Gastroesophageal sphincter (tissue), 4 donors: ENCODE data around the gene STIM2. TPM values are rescaled to one million over a fixed set of nuclear protein-coding genes. Genes with fewer than 3 reads are reported as not detected.

Experiments
- ATAC-seq: fragments of 150-250 bp; one replicate; pipeline ENCODE4 v1.9.1; 2016; ENCODE audit warnings: mild to moderate bottlenecking, moderate library complexity
- H3K27ac ChIP-seq, 4 donors: fragments of 200-600 bp; sonication (generic) in 3 of 4; 1 replicate in 3 of 4; 2 replicates in 1 of 4; pipeline ENCODE4 v1.5.1; 2016 to 2019
- H3K27me3 ChIP-seq: fragments of 200-600 bp; sonication (generic); one replicate; pipeline ENCODE4 v1.5.1; 2019
- H3K36me3 ChIP-seq, 2 donors: fragments of 200-600 bp; sonication (generic); one replicate each; pipeline ENCODE4 v1.5.1; 2019; ENCODE audit warnings: control low read depth in 1 of 2
- H3K4me1 ChIP-seq, 3 donors: fragments of 200-600 bp; sonication (generic); 1 replicate in 2 of 3; 2 replicates in 1 of 3; pipeline ENCODE4 v1.5.1; 2016 to 2019; ENCODE audit warnings: control low read depth in 2 of 3
- H3K4me3 ChIP-seq, 2 donors: fragments of 200-600 bp; sonication (generic); one replicate each; pipeline ENCODE4 v1.5.1; 2019; ENCODE audit warnings: mild to moderate bottlenecking in 1 of 2, moderate library complexity in 1 of 2
- H3K9me3 ChIP-seq, 3 donors: fragments of 200-600 bp; sonication (generic); one replicate each; pipeline ENCODE4 v1.5.1; 2017 to 2019; ENCODE audit warnings: control low read depth in 2 of 3
- EP300 ChIP-seq: sonication (generic); formaldehyde crosslinking; IDR thresholded peaks from one replicate; pipeline ENCODE4 v1.6.1; 2017; ENCODE audit warnings: antibody characterized with exemption, mild to moderate bottlenecking
- POLR2A ChIP-seq, 2 donors: fragments of 450-650 bp; IDR thresholded peaks; one replicate each; pipeline ENCODE4 v1.6.1; 2017; ENCODE audit warnings: antibody characterized with exemption in 2 of 2, mild to moderate bottlenecking in 2 of 2, moderate library complexity in 1 of 2
- POLR2AphosphoS5 ChIP-seq: sonication (generic); formaldehyde crosslinking; IDR thresholded peaks from one replicate; pipeline ENCODE4 v1.6.1; 2017; ENCODE audit warnings: antibody characterized with exemption
- WGBS, 2 donors: methylation state at CpG; one replicate each; pipeline ENCODE4 v1.1.5; 2018; ENCODE audit warnings: low coverage in 1 of 2; 5-methylcytosine and 5-hydroxymethylcytosine counted together
- total RNA-seq, 4 donors: library from RNA; depleted of rRNA; stranded (reverse); fragments of >200 nt; gene quantifications; one replicate each; pipeline ENCODE4 v1.1.0, GENCODE V29; 2016
- TF ChIP-seq, protein P1 (sequence below), 4 experiments: fragments of 200-600 bp in 2 of 4; fragments of 450-650 bp in 2 of 4; sonication (generic) in 1 of 4; IDR thresholded peaks; one replicate each; pipeline ENCODE4 v1.5.1; 2017 to 2019; ENCODE audit warnings: antibody characterized with exemption in 4 of 4, mild to moderate bottlenecking in 2 of 4, moderate library complexity in 2 of 4

STIM2 gene
- total RNA-seq, 4 donors from 2014 or later: 8.4 to 11.6 (median 10.5) TPM

DNA sequence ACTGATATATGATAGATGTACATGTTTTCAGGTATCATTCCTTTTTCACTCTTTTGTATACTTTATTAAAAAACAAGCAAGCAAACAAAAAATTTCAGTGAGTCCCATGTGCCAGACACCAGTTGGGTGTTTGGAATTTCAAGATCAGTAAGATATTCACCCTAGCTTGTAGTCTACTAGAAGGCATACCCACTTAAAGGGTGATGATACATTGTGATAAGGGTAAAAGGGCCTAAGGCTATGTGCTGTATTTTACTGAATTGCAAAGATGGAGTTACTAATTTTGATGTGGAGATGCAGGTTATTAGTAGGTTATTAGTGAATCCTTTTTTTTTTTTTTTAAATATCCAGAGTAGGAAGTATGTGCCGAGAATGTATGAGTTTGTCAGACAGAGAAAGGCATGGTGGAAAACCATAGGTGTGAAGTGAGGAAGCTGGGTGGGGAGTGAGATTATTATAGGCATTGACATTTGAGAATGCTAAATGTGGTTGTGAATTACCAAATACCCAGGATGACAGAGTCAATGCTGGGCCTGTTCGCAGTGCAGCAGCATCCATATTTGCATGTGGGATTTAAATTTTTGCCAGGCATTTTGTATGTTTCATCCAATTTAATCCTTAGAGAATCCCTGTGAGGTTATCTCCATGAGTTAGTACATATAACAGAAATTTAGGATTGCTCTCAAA, 10.1 kb downstream of the STIM2 start:
- Histone ChIP-seq H3K27ac (no peak overlapping the region), H3K4me3 (no peak overlapping the region), H3K36me3 (no peaks in the 10 kb centered on the region), H3K9me3 (no peaks in the 10 kb centered on the region), H3K4me1 (peaks cover 0 to 13% (median 0%) of the 10 kb centered on the region in 3 donors), H3K27me3 (no peaks in the 10 kb centered on the region)
- TF ChIP-seq POLR2AphosphoS5 (no peak), POLR2A (IDR thresholded peaks at IDR 0.05) (no peak), EP300 (no peak)
- TF ChIP-seq, protein P1, sequence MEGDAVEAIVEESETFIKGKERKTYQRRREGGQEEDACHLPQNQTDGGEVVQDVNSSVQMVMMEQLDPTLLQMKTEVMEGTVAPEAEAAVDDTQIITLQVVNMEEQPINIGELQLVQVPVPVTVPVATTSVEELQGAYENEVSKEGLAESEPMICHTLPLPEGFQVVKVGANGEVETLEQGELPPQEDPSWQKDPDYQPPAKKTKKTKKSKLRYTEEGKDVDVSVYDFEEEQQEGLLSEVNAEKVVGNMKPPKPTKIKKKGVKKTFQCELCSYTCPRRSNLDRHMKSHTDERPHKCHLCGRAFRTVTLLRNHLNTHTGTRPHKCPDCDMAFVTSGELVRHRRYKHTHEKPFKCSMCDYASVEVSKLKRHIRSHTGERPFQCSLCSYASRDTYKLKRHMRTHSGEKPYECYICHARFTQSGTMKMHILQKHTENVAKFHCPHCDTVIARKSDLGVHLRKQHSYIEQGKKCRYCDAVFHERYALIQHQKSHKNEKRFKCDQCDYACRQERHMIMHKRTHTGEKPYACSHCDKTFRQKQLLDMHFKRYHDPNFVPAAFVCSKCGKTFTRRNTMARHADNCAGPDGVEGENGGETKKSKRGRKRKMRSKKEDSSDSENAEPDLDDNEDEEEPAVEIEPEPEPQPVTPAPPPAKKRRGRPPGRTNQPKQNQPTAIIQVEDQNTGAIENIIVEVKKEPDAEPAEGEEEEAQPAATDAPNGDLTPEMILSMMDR (IDR thresholded peaks at IDR 0.05): no peak
- WGBS, 2 donors: 100% methylated on average over 1 to 2 of the region's 2 CpGs
- no peak for ATAC-seq

DNA sequence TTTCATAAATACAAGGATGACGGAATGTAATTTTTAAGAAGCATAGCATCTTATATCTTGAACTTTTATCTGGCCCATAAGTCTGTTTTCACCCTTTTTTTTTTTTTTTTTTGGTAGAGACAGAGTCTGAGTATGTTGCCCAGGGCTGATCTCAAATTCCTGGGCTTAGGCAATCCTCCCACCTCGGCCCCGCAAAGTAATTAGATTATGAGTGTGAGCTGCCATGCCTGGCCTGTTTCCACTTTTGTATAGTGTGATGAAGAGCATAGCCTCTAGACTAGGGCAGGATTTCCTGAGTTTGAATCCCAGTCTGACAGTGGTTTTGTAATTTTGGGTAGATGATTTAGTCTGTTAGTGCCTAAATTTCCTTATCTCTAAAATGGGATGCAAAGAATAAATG, 11.0 kb downstream of the STIM2 start:
- Histone ChIP-seq H3K4me3 (no peak overlapping the region), H3K4me1 (peaks cover 0 to 13% (median 0%) of the 10 kb centered on the region in 3 donors), H3K36me3 (no peaks in the 10 kb centered on the region), H3K27me3 (no peaks in the 10 kb centered on the region), H3K27ac (no peak overlapping the region), H3K9me3 (no peaks in the 10 kb centered on the region)
- no peak for ATAC-seq
- WGBS, 2 donors: 50 to 63% methylated on average over 2 of the region's 3 CpGs
- TF ChIP-seq, protein P1 (IDR thresholded peaks at IDR 0.05): no peak
- TF ChIP-seq POLR2AphosphoS5 (no peak), EP300 (no peak), POLR2A (IDR thresholded peaks at IDR 0.05) (no peak)

DNA sequence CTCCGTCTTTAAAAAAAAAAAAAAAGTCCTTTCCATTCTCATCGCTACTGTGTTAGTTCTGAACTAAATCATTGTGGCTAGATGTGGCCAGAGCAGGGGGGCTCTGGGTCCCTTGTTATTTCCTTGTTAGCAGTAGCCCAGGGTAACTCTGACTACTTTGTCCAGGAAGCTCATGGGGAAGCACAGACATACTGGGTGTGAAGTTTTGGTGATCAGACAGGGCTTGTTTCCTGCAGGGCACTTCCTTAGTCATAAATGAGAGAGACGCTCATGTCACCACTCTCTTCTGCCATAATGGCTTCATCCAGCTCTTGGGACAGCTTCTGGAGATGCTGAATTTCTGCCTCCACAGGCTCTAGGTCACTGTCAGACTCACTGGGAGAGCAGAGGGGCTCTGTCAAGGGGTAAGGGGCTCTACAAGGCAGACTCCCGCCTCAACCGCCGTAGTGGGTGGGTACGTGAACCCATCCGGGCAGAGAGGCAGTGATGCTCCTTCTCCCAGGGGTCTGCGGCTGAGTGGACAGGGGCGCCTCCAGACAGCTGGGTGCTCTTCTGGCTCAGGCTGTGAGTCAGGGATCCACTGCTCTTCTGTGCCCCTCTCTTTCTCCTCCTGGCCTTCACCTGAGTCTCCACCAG, 12.9 kb downstream of the STIM2 start:
- ATAC-seq: no peak

DNA sequence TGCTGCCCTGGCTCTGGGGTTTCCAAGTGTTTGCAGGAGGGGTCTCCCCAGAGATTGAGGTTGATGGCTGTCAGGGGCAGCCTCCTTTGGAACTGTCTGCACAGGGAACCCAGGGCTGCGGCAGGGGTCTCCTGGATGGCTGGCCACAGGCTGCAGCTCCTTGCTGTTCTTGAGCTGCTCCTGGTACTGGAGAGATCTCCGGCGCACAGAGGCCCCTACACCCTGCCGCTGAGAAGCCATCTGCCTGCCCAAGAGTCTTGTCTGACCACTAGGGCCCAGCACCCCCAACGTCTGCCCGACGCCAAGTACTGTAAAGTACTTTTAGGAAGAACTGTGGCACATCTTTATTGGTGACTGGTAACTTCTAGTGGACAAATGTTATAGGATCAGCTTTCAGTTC, 13.5 kb downstream of the STIM2 start:
- Histone ChIP-seq H3K27me3 (no peaks in the 10 kb centered on the region), H3K27ac (no peak overlapping the region), H3K4me3 (no peak overlapping the region), H3K4me1 (peaks cover 0 to 13% (median 0%) of the 10 kb centered on the region in 3 donors), H3K9me3 (no peaks in the 10 kb centered on the region), H3K36me3 (no peaks in the 10 kb centered on the region)
- 76% methylated on average over 3 of the region's 7 CpGs; no CpG with 5 or more reads in 1 of the 2 donors for WGBS, 2 donors
- TF ChIP-seq POLR2A (IDR thresholded peaks at IDR 0.05) (no peak), POLR2AphosphoS5 (no peak), EP300 (no peak)
- TF ChIP-seq, protein P1 (IDR thresholded peaks at IDR 0.05): no peak
- ATAC-seq: no peak

More for the DNA sequence above, 12.9 kb downstream of the STIM2 start:
- Histone ChIP-seq H3K27ac (no peak overlapping the region), H3K9me3 (no peaks in the 10 kb centered on the region), H3K4me1 (peaks cover 0 to 13% (median 0%) of the 10 kb centered on the region in 3 donors), H3K27me3 (no peaks in the 10 kb centered on the region), H3K36me3 (no peaks in the 10 kb centered on the region), H3K4me3 (no peak overlapping the region)
- WGBS, 2 donors: 93% methylated on average over 2 of the region's 10 CpGs; no CpG with 5 or more reads in 1 of the 2 donors
- TF ChIP-seq EP300 (no peak), POLR2AphosphoS5 (no peak), POLR2A (IDR thresholded peaks at IDR 0.05) (no peak)
- TF ChIP-seq, protein P1 (IDR thresholded peaks at IDR 0.05): no peak

DNA sequence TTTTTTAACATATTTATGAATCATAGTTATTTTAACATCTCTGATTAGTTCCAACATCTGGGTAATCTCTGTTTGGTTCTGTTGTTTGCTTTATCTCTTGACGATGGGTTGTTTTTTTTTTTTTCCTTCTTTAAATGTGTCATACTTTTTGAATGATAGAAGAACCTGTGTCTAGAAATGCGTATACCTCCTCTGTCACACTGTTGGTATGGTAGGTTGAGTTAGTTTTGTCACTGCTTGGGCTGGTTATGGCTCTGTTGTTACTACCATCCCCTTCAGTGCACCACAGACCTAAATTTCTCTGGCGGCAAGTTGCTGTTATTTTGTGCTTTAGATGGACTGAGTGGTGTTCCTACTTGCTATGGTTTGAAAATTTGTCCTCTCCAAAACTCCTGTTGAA, 16.8 kb downstream of the STIM2 start:
- no peak for TF ChIP-seq POLR2A (IDR thresholded peaks at IDR 0.05)
- no peak for TF ChIP-seq EP300
- ATAC-seq: no peak
- 94% methylated on average over 2 of the region's 3 CpGs; no CpG with 5 or more reads in 1 of the 2 donors for WGBS, 2 donors
- Histone ChIP-seq H3K4me3 (no peak overlapping the region), H3K4me1 (peaks cover 0 to 13% (median 0%) of the 10 kb centered on the region in 3 donors), H3K9me3 (no peaks in the 10 kb centered on the region), H3K36me3 (no peaks in the 10 kb centered on the region), H3K27me3 (no peaks in the 10 kb centered on the region), H3K27ac (no peak overlapping the region)
